ENCODE results near the gene C4orf33.

The C4orf33 gene

GRCh38 chr4:129110931-129111330 lies 15.0 kb downstream of the C4orf33 start:
- Histone ChIP-seq H3K9me3 (ENCODE audit: control insufficient read depth, insufficient read depth, low read depth, low read length) (no peaks in the 10 kb centered on the region), H3K4me3 (ENCODE audit: low read depth, low read length) (no peak overlapping the region), H3K4me1 (ENCODE audit: control insufficient read depth, insufficient read depth, low read length) (no peaks in the 10 kb centered on the region), H3K27ac (ENCODE audit: extremely low read depth, low read depth, low read length) (no peak overlapping the region), H3K36me3 (ENCODE audit: control insufficient read depth in 2 of 2, insufficient read depth in 1 of 2, low read length in 2 of 2) (peaks cover 0 to 19% of the 10 kb centered on the region in 2 experiments; a peak in 1 of 3 replicates)
- TF ChIP-seq, protein P1, sequence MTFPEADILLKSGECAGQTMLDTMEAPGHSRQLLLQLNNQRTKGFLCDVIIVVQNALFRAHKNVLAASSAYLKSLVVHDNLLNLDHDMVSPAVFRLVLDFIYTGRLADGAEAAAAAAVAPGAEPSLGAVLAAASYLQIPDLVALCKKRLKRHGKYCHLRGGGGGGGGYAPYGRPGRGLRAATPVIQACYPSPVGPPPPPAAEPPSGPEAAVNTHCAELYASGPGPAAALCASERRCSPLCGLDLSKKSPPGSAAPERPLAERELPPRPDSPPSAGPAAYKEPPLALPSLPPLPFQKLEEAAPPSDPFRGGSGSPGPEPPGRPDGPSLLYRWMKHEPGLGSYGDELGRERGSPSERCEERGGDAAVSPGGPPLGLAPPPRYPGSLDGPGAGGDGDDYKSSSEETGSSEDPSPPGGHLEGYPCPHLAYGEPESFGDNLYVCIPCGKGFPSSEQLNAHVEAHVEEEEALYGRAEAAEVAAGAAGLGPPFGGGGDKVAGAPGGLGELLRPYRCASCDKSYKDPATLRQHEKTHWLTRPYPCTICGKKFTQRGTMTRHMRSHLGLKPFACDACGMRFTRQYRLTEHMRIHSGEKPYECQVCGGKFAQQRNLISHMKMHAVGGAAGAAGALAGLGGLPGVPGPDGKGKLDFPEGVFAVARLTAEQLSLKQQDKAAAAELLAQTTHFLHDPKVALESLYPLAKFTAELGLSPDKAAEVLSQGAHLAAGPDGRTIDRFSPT (tag by site-specific recombination; IDR thresholded peaks at IDR 0.05): no peak
- TF ChIP-seq, protein P2, sequence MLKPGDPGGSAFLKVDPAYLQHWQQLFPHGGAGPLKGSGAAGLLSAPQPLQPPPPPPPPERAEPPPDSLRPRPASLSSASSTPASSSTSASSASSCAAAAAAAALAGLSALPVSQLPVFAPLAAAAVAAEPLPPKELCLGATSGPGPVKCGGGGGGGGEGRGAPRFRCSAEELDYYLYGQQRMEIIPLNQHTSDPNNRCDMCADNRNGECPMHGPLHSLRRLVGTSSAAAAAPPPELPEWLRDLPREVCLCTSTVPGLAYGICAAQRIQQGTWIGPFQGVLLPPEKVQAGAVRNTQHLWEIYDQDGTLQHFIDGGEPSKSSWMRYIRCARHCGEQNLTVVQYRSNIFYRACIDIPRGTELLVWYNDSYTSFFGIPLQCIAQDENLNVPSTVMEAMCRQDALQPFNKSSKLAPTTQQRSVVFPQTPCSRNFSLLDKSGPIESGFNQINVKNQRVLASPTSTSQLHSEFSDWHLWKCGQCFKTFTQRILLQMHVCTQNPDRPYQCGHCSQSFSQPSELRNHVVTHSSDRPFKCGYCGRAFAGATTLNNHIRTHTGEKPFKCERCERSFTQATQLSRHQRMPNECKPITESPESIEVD (tag by site-specific recombination; IDR thresholded peaks at IDR 0.05): no peak
- TF ChIP-seq HOXC10 (CRISPR knock-in tag; IDR thresholded peaks at IDR 0.05): no peak
- no peak for TF ChIP-seq ZNF843 (tag by site-specific recombination; IDR thresholded peaks at IDR 0.05)
- TF ChIP-seq, protein P3, sequence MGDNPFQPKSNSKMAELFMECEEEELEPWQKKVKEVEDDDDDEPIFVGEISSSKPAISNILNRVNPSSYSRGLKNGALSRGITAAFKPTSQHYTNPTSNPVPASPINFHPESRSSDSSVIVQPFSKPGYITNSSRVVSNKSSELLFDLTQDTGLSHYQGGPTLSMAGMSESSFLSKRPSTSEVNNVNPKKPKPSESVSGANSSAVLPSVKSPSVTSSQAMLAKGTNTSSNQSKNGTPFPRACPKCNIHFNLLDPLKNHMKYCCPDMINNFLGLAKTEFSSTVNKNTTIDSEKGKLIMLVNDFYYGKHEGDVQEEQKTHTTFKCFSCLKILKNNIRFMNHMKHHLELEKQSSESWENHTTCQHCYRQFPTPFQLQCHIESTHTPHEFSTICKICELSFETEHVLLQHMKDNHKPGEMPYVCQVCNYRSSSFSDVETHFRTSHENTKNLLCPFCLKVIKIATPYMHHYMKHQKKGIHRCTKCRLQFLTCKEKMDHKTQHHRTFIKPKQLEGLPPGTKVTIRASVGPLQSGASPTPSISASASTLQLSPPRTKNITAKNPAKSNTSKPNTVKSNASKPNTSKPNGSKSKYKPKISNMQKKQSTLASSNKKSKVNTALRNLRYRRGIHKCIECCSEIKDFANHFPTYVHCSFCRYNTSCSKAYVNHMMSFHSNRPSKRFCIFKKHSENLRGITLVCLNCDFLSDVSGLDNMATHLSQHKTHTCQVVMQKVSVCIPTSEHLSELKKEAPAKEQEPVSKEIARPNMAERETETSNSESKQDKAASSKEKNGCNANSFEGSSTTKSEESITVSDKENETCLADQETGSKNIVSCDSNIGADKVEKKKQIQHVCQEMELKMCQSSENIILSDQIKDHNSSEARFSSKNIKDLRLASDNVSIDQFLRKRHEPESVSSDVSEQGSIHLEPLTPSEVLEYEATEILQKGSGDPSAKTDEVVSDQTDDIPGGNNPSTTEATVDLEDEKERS (tag by site-specific recombination; IDR thresholded peaks at IDR 0.05): no peak
- no peak for TF ChIP-seq HOXA7 (CRISPR knock-in tag; IDR thresholded peaks at IDR 0.05; ENCODE audit: borderline replicate concordance)
- TF ChIP-seq, protein P4, sequence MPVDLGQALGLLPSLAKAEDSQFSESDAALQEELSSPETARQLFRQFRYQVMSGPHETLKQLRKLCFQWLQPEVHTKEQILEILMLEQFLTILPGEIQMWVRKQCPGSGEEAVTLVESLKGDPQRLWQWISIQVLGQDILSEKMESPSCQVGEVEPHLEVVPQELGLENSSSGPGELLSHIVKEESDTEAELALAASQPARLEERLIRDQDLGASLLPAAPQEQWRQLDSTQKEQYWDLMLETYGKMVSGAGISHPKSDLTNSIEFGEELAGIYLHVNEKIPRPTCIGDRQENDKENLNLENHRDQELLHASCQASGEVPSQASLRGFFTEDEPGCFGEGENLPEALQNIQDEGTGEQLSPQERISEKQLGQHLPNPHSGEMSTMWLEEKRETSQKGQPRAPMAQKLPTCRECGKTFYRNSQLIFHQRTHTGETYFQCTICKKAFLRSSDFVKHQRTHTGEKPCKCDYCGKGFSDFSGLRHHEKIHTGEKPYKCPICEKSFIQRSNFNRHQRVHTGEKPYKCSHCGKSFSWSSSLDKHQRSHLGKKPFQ (tag by site-specific recombination; IDR thresholded peaks at IDR 0.05): no peak
- no peak for TF ChIP-seq ZIC2 (tag by site-specific recombination; IDR thresholded peaks at IDR 0.05)
- no peak for TF ChIP-seq KLF17 (tag by site-specific recombination; IDR thresholded peaks at IDR 0.05)
- no peak for TF ChIP-seq ZSCAN23 (tag by site-specific recombination; IDR thresholded peaks at IDR 0.05)
- no peak for TF ChIP-seq ZNF585B (tag by site-specific recombination; IDR thresholded peaks at IDR 0.05)
- no peak for TF ChIP-seq ZBTB17 (tag by site-specific recombination; IDR thresholded peaks at IDR 0.05)
- no peak for TF ChIP-seq SCRT2 (tag by site-specific recombination; IDR thresholded peaks at IDR 0.05)
- TF ChIP-seq ZNF658 (tag by site-specific recombination; IDR thresholded peaks at IDR 0.05): no peak
- TF ChIP-seq ZNF837 (tag by site-specific recombination; IDR thresholded peaks at IDR 0.05): no peak
- no peak for TF ChIP-seq ZEB2 (tag by site-specific recombination; IDR thresholded peaks at IDR 0.05)
- ChIA-PET POLR2A (no interaction called here), CTCF (no interaction called here)

GRCh38 chr4:129111919-129112318 lies 16.0 kb downstream of the C4orf33 start:
- H3K36me3 ChIP-seq (ENCODE audit: control insufficient read depth in 2 of 2, insufficient read depth in 1 of 2, low read length in 2 of 2): peaks cover 0 to 19% of the 10 kb centered on the region in 2 experiments; a peak in 1 of 3 replicates
- ChIA-PET CTCF (no interaction called here), POLR2A (no interaction called here)
- TF ChIP-seq ZNF114 (tag by site-specific recombination; IDR thresholded peaks at IDR 0.05) (no peak), ZNF837 (tag by site-specific recombination; IDR thresholded peaks at IDR 0.05) (no peak), ZBTB21 (tag by site-specific recombination; IDR thresholded peaks at IDR 0.05) (no peak), ZNF664 (tag by site-specific recombination; IDR thresholded peaks at IDR 0.05) (no peak), ZNF324 (tag by site-specific recombination; IDR thresholded peaks at IDR 0.05) (no peak), BCL11B (tag by site-specific recombination; IDR thresholded peaks at IDR 0.05; ENCODE audit: low read depth) (no peak), ZNF404 (tag by site-specific recombination; IDR thresholded peaks at IDR 0.05) (no peak), ZNF560 (tag by site-specific recombination; IDR thresholded peaks at IDR 0.05; ENCODE audit: borderline replicate concordance) (no peak)
- TF ChIP-seq, protein P4 (tag by site-specific recombination; IDR thresholded peaks at IDR 0.05): no peak
- no peaks in the 10 kb centered on the region for H3K9me3 ChIP-seq (ENCODE audit: control insufficient read depth, insufficient read depth, low read depth, low read length)
- H3K27ac ChIP-seq (ENCODE audit: extremely low read depth, low read depth, low read length): no peak overlapping the region
- H3K4me3 ChIP-seq (ENCODE audit: low read depth, low read length): no peak overlapping the region
- H3K4me1 ChIP-seq (ENCODE audit: control insufficient read depth, insufficient read depth, low read length): no peaks in the 10 kb centered on the region
